Adrenal gland (tissue), 5 donors: ENCODE data around the gene AIFM3.

Experiments used
- CTCF ChIP-seq, 6 experiments: fragments of 450-650 bp in 4 of 6; fragments of 200-600 bp in 2 of 6; sonication (generic) in 1 of 6; IDR thresholded peaks; 1 replicate in 5 of 6; 2 replicates in 1 of 6; pipeline versions ENCODE4 v1.5.1 to v1.8.0; 2016 to 2021; ENCODE audit warnings: antibody characterized with exemption in 6 of 6, mild to moderate bottlenecking in 2 of 6, moderate library complexity in 1 of 6
- POLR2A ChIP-seq, 2 donors: fragments of 450-650 bp; IDR thresholded peaks; one replicate each; pipeline ENCODE4 v1.6.1; 2017; ENCODE audit warnings: antibody characterized with exemption in 2 of 2, mild to moderate bottlenecking in 2 of 2, moderate library complexity in 1 of 2
- donor health status: DM: no; HTN: no; CAD: no.

- TF ChIP-seq CTCF (IDR thresholded peaks at IDR 0.05) (no peak), POLR2A (IDR thresholded peaks at IDR 0.05) (no peak)
Observed at GRCh38 chr22:20931126-20931654, 35.9 kb upstream of the AIFM3 start.
